Keratinocyte (primary cell): ENCODE results near the gene AQP11. TPM values are rescaled to one million over a fixed set of nuclear protein-coding genes. Genes with fewer than 3 reads are reported as not detected.

Experiments
- DNase-seq: peaks from one replicate; pipeline ENCODE4 v3.0.0-alpha.2; 2011; ENCODE audit warnings: low read depth, missing footprints, low spot score
- FAIRE-seq: peaks from 2 replicates; lab custom pipeline; 2011; peaks lifted over from hg19 to GRCh38; lab: Jason Lieb, UNC
- H2AFZ ChIP-seq: 2 replicates; pipeline ENCODE4 v1.6.0; 2012; ENCODE audit warnings: low read length, control low read depth, inconsistent platforms; ENCODE audit not compliant: control insufficient read depth
- H3K27ac ChIP-seq: 2 replicates; pipeline ENCODE4 v1.5.1; 2011; ENCODE audit warnings: low read length; ENCODE audit not compliant: control insufficient read depth, insufficient read depth
- H3K27me3 ChIP-seq: 3 replicates; pipeline ENCODE4 v1.6.0; 2011; ENCODE audit warnings: low read length; ENCODE audit not compliant: control insufficient read depth, insufficient read depth; ENCODE audit errors: extremely low read depth
- H3K36me3 ChIP-seq, 2 experiments: 2 replicates in 1 of 2; 3 replicates in 1 of 2; pipeline ENCODE4 v1.5.1; 2011; ENCODE audit warnings: low read length in 2 of 2, mild to moderate bottlenecking in 1 of 2; ENCODE audit not compliant: control insufficient read depth in 2 of 2, insufficient read depth in 2 of 2; ENCODE audit errors: extremely low read depth in 1 of 2
- H3K4me1 ChIP-seq: 3 replicates; pipeline ENCODE4 v1.5.1; 2011; ENCODE audit warnings: low read length; ENCODE audit not compliant: control insufficient read depth, insufficient read depth; ENCODE audit errors: extremely low read depth
- H3K4me2 ChIP-seq: 3 replicates; pipeline ENCODE4 v1.6.0; 2011; ENCODE audit warnings: low read depth, low read length; ENCODE audit not compliant: control insufficient read depth, insufficient read depth; ENCODE audit errors: extremely low read depth
- H3K4me3 ChIP-seq, 3 experiments: fragments of 200-600 bp in 1 of 3; sonication (generic) in 1 of 3; 2 replicates in 2 of 3; 3 replicates in 1 of 3; pipeline ENCODE4 v1.5.1; 2011 to 2016; ENCODE audit warnings: low read length in 3 of 3, mild to moderate bottlenecking in 3 of 3, control low read depth in 2 of 3, inconsistent platforms in 1 of 3, low read depth in 1 of 3, mixed read lengths in 1 of 3, mixed run types in 1 of 3, moderate library complexity in 1 of 3; ENCODE audit not compliant: control insufficient read depth in 2 of 3, insufficient read depth in 2 of 3; ENCODE audit errors: extremely low read depth in 1 of 3
- H3K79me2 ChIP-seq: 2 replicates; pipeline ENCODE4 v1.6.0; 2012; ENCODE audit warnings: low read length; ENCODE audit not compliant: control insufficient read depth, insufficient read depth
- H3K9ac ChIP-seq: 3 replicates; pipeline ENCODE4 v1.6.0; 2011; ENCODE audit warnings: low read length; ENCODE audit not compliant: control insufficient read depth, insufficient read depth; ENCODE audit errors: extremely low read depth
- H3K9me1 ChIP-seq: 3 replicates; pipeline ENCODE4 v1.6.0; 2011; ENCODE audit warnings: low read length; ENCODE audit not compliant: control insufficient read depth, insufficient read depth; ENCODE audit errors: extremely low read depth
- H3K9me3 ChIP-seq: 2 replicates; pipeline ENCODE4 v1.5.1; 2012; ENCODE audit warnings: low read depth, low read length; ENCODE audit not compliant: control insufficient read depth
- H4K20me1 ChIP-seq: 3 replicates; pipeline ENCODE4 v1.6.0; 2011; ENCODE audit warnings: low read length; ENCODE audit not compliant: control insufficient read depth, insufficient read depth; ENCODE audit errors: extremely low read depth
- CTCF ChIP-seq, 3 experiments: IDR thresholded peaks in 1 of 3; conservative IDR thresholded peaks in 1 of 3; optimal IDR thresholded peaks in 1 of 3; 2 replicates in 2 of 3; 3 replicates in 1 of 3; pipeline versions ENCODE3 to v1.5.1; 2011; ENCODE audit warnings: low read length in 3 of 3, mild to moderate bottlenecking in 3 of 3, moderate library complexity in 2 of 3, control low read depth in 1 of 3, inconsistent platforms in 1 of 3; ENCODE audit not compliant: insufficient read depth in 2 of 3; ENCODE audit errors: extremely low read depth in 1 of 3
- EZH2 ChIP-seq: IDR thresholded peaks from one replicate; pipeline ENCODE4 v1.6.1; 2012; ENCODE audit warnings: inconsistent platforms, mild to moderate bottlenecking, low read length, moderate library complexity
- dilution Hi-C: fragments of 300-500 bp; cut with MboI; formaldehyde crosslinking; loops from one replicate; pipeline ENCODE4 v1.7.0; 2020; ENCODE audit warnings: low sequenced_read_pairs; ENCODE audit not compliant: extremely low pct_ligation_motif_present
- polyA plus RNA-seq, 5 experiments: library from polyadenylated mRNA; depleted of rRNA in 3 of 5; stranded (reverse) in 3 of 5; stranded (forward) in 1 of 5; unstranded in 1 of 5; fragments of >200 nt; gene quantifications; 1 replicate in 1 of 5; 2 replicates in 3 of 5; 3 replicates in 1 of 5; pipeline versions ENCODE4 v1.2.1 to v1.2.3, GENCODE V29; 2011 to 2012; ENCODE audit warnings: missing spikeins in 2 of 5, low read depth in 1 of 5, low replicate concordance in 1 of 5

The AQP11 gene
- polyA plus RNA-seq, 1 donor (not counting 4 experiments of a cell fraction or from before 2014, with no cell fraction given): 0.16 TPM

- TF ChIP-seq EZH2: no peak
- TF ChIP-seq CTCF (optimal IDR thresholded peaks at IDR 0.05 in 1 of 3, IDR thresholded peaks at IDR 0.05 in 1 of 3, conservative IDR thresholded peaks at IDR 0.05 in 1 of 3; ENCODE audit: extremely low read depth in 1 of 3, insufficient read depth in 2 of 3, low read length in 3 of 3): no peak
- FAIRE-seq: no peak
- Histone ChIP-seq H3K4me3 (peak overlapping the region; percentile 66 to 76 (median 72)), H3K27ac (peak overlapping the region; percentile 65), H2AFZ (no peak overlapping the region), H3K9me3 (no peaks in the 10 kb centered on the region), H3K27me3 (no peaks in the 10 kb centered on the region), H3K4me1 (peaks cover 8% of the 10 kb centered on the region), H3K9ac (peak overlapping the region; percentile 82), H3K9me1 (no peaks in the 10 kb centered on the region), H3K4me2 (peak overlapping the region; percentile 91), H3K36me3 (peaks cover 0 to 3% of the 10 kb centered on the region in 2 experiments), H3K79me2 (peaks cover 55% of the 10 kb centered on the region), H4K20me1 (no peaks in the 10 kb centered on the region)
- no peak for DNase-seq
- dilution Hi-C loops: no loop called here
These were observed 47.1 kb downstream of the AQP11 start for GRCh38 chr11:77636731-77637344.

GRCh38 chr11:77637345-77638165 lies 47.8 kb downstream of the AQP11 start, which contains the start of gene CLNS1A:
CLNS1A (minus strand) TSS chr11:77637794; CDS start chr11:77637714, 80 bp downstream.
- H3K79me2 ChIP-seq: peaks cover 49% of the 10 kb centered on the region
- dilution Hi-C loops: no loop called here
- H3K27me3 ChIP-seq: no peaks in the 10 kb centered on the region
- H3K4me3 ChIP-seq: peak within 1 kb of the TSS; percentile 66 to 76 (median 72)
- TF ChIP-seq CTCF (optimal IDR thresholded peaks at IDR 0.05 in 1 of 3, IDR thresholded peaks at IDR 0.05 in 1 of 3, conservative IDR thresholded peaks at IDR 0.05 in 1 of 3; ENCODE audit: extremely low read depth in 1 of 3, insufficient read depth in 2 of 3, low read length in 3 of 3): no peak
- peak within 1 kb of the TSS; percentile 82 for H3K9ac ChIP-seq
- no peaks in the 10 kb centered on the region for H4K20me1 ChIP-seq
- no peaks in the 10 kb centered on the region for H3K9me3 ChIP-seq
- FAIRE-seq (peak; percentile 13), DNase-seq (peak; percentile 21)
- no peaks in the 10 kb centered on the region for H3K9me1 ChIP-seq
- H3K27ac ChIP-seq: peak within 1 kb of the TSS; percentile 65
- H3K4me1 ChIP-seq: peaks cover 8% of the 10 kb centered on the region
- peak within 1 kb of the TSS; percentile 91 for H3K4me2 ChIP-seq
- no peaks in the 10 kb centered on the region for H3K36me3 ChIP-seq
- peak within 1 kb of the TSS; percentile 96 for H2AFZ ChIP-seq
